Measurements from ENCODE around the gene ASF1A.

ASF1A gene

GRCh38 chr6:118881440-118882313 is 12.3 kb upstream of the ASF1A start:
- DNase-seq: no peak

- DNase-seq: no peak
Measured at GRCh38 chr6:118882314-118882905, 11.5 kb upstream of the ASF1A start.

GRCh38 chr6:118886641-118887040 is 7.3 kb upstream of the ASF1A start:
- no peak for DNase-seq

GRCh38 chr6:118889163-118889562 is 4.8 kb upstream of the ASF1A start:
- peak in 1 of 58 donors; percentile 14 for DNase-seq

- no peak for DNase-seq
Measured at GRCh38 chr6:118890997-118891790, 2.8 kb upstream of the ASF1A start.

GRCh38 chr6:118892355-118892991 is 1.5 kb upstream of the ASF1A start:
- DNase-seq: no peak

GRCh38 chr6:118893064-118893806 is 717 bp upstream of the ASF1A start:
- DNase-seq: peak in 23 of 58 donors; percentile 6 to 85 (median 61)

- DNase-seq: peak in 52 of 58 donors; percentile 10 to 78 (median 59)
Measured at GRCh38 chr6:118894425-118895260, 691 bp downstream of the ASF1A start.

GRCh38 chr6:118895261-118895560 is 1.3 kb downstream of the ASF1A start:
- no peak for DNase-seq

- DNase-seq: no peak
Measured at GRCh38 chr6:118895859-118896258, 1.9 kb downstream of the ASF1A start.

- DNase-seq: no peak
Measured at GRCh38 chr6:118896339-118897136, 2.6 kb downstream of the ASF1A start.

- no peak for DNase-seq
Measured at GRCh38 chr6:118897386-118897785, 3.4 kb downstream of the ASF1A start.

- no peak for DNase-seq
Measured at GRCh38 chr6:118899948-118900347, 6.0 kb downstream of the ASF1A start.

- DNase-seq: no peak
Measured at GRCh38 chr6:118902726-118903125, 8.8 kb downstream of the ASF1A start.

GRCh38 chr6:118903138-118903537 is 9.2 kb downstream of the ASF1A start:
- DNase-seq: no peak

GRCh38 chr6:118903691-118904090 is 9.7 kb downstream of the ASF1A start:
- DNase-seq: no peak

GRCh38 chr6:118905084-118905483 is 11.1 kb downstream of the ASF1A start:
- no peak for DNase-seq

- DNase-seq: no peak
Measured at GRCh38 chr6:118905851-118906250, 11.9 kb downstream of the ASF1A start.

GRCh38 chr6:118908441-118908840 is 14.5 kb downstream of the ASF1A start:
- no peak for DNase-seq
